HG03139 (cell line): ENCODE data around the gene SRPK2.
A peak's percentile ranks its signal among the peaks of the same experiment; 100 is the strongest.
"Not testable (repeated sequence)": the region's sequence is repeated elsewhere in the genome, so short reads cannot be mapped to it uniquely, and the experiment has no call there.

ENCODE experiments used
- ATAC-seq: cut with Tn5 transposase; IDR thresholded peaks from one replicate; pipeline ENCODE4 v1.9.1; 2021; ENCODE audit not compliant: unreplicated experiment

Gene SRPK2

GRCh38 chr7:105377903-105378302 is 10.8 kb downstream of the SRPK2 start:
- no peak for ATAC-seq

DNA sequence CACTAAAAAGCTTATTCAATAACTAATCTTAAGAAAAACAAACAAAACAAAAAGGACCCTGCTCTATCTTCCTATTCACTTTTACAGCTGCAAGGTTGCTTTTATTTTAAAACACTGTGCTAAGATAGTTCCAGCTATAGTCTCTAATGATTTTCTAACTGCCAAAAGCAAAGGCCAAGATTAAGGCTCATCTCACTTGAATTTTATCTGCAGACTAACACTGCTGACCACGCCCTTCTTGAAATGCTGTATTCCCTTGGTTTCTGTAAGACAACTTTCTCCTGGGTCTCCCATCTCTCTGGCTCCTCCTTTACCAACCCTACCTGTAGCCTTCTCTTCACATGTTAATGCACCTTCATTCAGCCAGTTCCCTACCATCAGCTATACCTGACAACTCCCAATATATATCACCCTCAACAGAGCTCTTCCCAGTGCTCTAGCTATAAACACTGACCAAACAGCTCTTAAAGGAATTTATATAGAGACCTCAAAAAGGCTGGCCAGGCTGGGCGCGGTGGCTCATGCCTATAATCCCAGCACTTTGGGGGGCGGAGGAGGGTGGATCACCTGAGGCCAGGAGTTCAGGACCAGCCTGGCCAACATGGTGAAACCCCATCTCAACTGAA is 11.7 kb downstream of the SRPK2 start:
- no peak for ATAC-seq

DNA sequence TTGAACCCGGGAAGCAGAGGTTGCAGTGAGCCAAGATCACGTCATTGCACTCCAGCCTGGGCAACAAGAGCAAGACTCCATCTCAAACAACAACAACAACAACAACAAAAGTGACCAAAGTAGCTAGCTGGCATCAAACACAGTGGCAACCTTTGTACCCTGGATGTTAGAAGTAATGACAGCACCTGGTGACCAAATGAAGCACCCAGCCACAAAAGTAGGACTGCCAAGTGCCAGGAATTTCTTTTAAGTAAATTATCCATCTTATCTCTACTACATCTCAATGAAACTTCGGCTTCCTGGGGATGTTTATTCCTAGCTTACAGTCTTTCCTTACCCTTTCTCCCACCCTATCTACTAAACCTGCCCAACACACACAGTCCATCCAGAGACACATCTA is 18.8 kb downstream of the SRPK2 start:
- ATAC-seq: no peak

DNA sequence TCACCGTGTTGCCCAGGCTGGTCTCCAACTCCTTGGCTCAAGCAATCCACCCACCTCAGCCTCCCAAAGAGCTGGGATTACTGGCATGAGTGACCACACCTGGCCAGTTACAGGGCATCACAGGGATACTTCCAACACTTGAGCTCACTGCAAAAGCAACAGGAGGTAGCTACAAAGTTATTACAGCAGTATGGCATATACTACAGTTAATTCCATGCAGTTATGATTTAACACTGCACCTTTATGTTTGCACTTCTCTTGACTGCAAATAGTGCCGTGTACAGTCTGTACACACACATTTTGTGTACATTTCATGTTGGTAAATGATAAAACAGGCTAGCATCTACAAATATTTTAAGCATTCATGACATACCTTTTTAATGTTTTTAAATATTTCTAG is 21.3 kb downstream of the SRPK2 start:
- ATAC-seq: no peak

DNA sequence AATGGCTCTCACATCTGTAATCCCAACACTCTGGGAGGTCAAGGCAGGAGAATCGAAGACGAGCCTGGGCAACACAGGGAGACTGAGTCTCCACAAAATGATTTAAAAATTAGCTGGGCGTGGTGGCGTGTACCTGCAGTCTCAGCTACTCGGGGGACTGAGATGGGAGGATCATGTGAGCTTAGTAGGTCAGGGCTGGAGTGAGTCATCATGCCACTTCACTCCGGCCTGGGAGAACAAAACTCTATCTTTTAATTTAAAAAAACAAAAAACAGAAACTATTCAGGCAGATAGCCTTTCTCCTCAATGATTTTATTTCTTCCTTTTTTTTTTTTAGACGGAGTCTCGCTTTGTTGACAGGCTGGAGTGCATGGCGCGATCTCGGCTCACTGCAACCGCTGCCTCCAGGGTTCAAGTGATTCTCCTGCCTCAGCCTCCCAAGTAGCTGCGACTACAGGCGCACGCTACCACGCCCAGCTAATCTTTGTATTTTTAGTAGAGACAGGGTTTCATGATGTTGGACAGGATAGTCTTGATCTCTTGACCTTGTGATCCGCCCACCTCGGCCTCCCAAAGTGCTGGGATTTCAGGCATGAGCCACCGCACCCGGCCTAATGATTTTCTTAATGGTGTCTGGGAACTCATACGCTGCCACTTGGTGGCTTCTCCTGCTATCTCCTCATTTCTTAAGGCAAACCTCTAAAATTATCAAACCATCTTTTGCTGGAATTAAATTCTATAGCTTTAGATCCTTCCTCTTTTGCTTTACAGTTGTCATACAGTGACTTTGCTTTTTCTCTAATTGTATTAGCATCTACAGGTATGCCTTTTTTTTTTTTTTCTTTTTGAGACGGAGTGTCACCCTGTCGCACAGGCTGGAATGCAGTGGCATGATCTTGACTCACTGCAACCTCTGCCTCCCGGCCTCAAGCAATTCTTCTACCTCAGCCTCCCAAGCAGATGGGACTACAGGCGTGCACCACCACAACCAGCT is 22.9 kb downstream of the SRPK2 start:
- ATAC-seq: no peak

DNA sequence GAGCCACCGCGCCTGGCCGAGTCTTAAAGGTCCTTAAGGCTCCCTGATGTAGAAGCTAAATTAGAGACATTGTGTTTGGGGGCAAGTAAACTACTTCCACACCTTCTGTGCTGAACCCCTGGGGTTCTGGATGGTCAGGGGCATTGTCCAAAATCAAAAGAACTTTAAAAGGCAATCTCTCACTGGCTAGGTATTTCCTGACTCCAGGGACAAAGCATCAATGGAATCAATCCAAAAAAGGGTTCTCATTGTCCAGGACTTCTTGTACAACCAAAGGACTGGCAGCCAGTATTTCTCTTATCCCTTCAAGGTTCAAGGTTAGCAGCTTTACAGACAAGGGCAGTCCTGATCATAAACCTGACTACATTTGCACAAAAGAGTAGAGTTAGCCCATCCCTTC is 24.0 kb downstream of the SRPK2 start:
- ATAC-seq: no peak

DNA sequence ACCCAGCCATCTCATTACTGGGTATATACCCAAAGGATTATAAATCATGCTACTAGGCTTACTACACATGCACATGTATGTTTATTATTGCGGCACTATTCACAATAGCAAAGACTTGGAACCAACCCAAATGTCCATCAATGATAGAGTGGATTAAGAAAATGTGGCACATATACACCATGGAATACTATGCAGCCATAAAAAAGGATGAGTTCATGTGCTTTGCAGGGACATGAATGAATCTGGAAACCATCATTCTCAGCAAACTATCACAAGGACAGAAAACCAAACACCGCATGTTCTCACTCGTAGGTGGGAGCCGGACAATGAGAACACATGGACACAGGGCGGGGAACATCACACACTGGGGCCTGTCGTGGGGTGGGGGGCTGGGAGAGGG is 25.1 kb downstream of the SRPK2 start:
- not testable (repeated sequence) for ATAC-seq

DNA sequence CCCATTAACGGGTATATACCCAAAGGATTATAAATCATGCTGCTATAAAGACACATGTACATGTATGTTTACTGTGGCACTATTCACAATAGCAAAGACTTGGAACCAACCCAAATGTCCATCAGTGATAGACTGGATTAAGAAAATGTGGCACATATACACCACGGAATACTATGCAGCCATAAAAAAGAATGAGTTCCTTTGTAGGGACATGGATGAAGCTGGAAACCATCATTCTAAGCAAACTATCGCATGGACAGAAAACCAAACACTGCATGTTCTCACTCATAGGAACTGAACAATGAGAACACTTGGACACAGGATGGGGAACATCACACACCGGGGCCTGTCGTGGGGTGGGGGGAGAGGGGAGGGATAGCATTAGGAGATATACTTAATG is 26.0 kb downstream of the SRPK2 start:
- ATAC-seq: not testable (repeated sequence)

DNA sequence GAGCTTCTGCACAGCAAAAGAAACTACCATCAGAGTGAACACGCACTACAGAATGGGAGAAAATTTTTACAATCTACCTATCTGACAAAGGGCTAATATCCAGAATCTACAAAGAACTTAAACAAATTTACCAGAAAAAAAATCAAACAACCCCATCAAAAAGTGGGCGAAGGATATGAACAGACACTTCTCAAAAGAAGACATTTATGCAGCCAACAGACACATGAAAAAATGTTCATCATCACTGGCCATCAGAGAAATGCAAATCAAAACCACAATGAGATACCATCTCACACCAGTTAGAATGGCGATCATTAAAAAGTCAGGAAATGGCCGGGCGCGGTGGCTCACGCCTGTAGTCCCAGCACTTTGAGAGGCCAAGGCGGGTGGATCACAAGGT is 26.7 kb downstream of the SRPK2 start:
- ATAC-seq: not testable (repeated sequence)

GRCh38 chr7:105360149-105360548 is 28.6 kb downstream of the SRPK2 start:
- not testable (repeated sequence) for ATAC-seq

DNA sequence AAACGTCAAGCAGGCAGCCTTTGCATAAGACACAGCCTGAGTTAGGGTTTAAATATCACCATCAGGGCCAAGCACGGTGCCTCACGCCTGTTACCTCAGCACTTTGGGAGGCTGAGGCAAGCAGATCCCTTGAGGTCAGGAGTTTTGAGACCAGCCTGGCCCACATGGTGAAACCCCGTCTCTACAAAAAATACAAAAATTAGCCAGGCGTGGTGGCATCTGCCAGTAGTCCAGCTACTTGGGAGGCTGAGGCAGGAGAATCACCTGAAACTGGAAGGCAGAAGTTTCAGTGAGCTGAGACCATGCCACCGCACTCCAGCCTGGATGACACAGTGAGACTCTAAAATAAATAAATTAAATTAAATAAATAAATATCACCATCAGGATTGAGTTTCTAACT is 33.0 kb downstream of the SRPK2 start:
- no peak for ATAC-seq

- ATAC-seq: no peak
Measured at GRCh38 chr7:105354383-105354782, 34.3 kb downstream of the SRPK2 start.

GRCh38 chr7:105353752-105354328 is 34.9 kb downstream of the SRPK2 start:
- ATAC-seq: no peak

DNA sequence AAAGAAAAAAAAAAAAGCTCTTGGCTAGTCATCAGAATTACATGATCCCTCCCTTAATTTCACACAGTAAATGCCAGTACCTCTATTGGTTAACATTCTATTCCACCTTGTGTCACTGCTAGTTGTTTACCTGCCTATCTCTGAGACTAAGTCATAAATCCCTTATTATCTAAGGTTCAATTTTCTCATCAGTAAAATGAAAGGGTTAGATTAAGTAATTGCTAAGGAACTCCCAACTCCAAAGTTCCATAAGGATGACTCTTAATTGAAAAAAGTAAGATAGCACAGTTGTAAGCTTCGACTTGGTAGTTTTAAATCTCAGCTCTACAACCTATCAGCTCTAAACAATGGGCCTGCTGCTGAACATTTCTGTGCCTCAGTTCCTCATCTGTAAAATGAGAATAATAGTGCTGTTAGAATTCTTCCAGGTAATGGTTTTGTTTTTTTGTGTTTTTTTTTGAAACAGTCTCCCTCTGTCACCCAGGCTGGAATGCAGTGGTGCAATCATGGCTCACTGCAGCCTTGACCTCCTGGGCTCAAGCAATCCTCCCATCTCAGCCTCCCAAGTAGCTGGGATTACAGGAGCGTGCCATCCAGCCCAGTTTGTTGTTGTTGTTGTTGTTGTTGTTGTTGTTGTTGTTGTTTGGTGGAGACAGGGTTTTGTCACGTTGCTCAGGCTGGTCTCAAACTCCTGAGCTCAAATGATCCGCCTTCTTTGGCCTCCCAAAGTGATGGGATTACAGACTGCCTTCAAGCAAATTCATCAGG is 35.6 kb downstream of the SRPK2 start:
- ATAC-seq: no peak

- ATAC-seq: peak; percentile 91
Measured at GRCh38 chr7:105352018-105352612, 36.6 kb downstream of the SRPK2 start.

DNA sequence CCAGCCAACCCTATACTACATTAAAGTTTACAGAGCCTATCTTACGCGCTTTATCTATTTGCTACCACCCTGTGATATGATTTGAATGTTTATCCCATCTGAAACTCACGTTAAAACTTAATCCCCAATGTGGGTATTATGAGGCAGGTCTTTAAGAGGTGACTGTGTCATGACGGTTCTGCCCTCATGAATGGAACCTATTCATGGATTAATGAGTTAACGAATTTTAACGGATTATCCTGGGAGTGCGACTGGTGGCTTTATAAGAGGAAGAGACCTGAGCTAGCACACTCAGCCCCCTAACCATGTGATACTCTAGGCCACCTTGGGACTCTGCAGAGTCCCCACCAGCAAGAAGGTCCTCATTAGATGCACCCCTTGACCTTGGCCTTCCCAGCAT is 37.8 kb downstream of the SRPK2 start:
- ATAC-seq: no peak

GRCh38 chr7:105348177-105348576 is 40.5 kb downstream of the SRPK2 start:
- ATAC-seq: not testable (repeated sequence)

DNA sequence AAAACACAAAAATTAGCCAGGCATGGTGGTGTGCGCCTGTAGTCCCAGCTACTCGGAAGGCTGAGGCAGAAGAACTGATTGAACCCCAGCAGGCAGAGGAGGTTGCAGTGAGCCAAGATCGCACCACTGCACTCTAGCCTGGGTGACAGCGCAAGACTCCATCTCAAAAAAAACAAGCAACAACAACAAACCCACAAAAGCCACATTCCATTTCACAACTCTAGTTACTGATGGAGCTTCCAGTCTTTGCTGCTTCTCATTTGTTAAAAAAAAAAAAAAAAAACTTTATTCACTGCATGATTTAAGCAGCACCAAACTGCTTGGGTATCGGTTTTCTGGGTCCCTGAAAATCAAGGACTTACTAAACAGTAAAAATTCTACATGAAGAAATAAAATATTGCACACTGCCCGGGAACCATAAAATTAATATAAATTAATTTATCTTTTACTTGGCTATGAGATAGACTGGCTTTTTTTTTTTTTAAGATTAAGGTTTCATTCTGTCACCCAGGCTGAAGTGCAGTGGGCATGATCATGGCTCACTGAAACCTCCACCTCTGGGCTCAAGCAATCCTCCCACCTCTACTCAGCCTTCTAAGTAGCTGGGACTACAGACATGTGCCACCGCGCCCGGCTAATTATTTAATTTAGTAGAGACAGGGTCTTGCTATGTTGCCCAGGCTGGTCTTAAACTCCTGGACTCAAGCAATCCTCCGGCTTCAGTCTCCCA is 42.0 kb downstream of the SRPK2 start:
- no peak for ATAC-seq

DNA sequence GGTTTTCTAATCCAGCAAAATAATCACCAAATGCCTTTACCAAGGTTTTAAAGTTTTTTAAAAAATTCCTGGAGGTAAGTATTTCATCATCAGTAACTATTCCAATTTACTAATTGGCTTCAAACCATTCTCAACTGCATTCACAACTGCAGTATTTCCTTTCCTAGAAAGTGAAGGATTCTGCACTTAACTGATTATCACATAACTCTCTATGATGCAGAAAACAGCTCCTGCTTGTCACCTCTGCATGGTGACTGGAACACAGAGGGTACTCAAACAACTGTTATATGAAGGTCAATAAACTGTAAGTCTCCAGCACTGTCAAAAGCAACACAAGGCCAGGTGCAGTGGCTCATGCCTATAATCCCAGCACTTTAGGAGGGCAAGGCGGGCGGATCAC is 42.6 kb downstream of the SRPK2 start:
- no peak for ATAC-seq

GRCh38 chr7:105345725-105346124 is 43.0 kb downstream of the SRPK2 start:
- ATAC-seq: no peak
